GM19438 (cell line): Measurements from ENCODE around the gene TOM1L2.
"Not testable (repeated sequence)": the region's sequence is repeated elsewhere in the genome, so short reads cannot be mapped to it uniquely, and the experiment has no call there.

Experiments used
- ATAC-seq: cut with Tn5 transposase; IDR thresholded peaks from one replicate; pipeline ENCODE4 v1.9.1; 2021; ENCODE audit warnings: low read depth; ENCODE audit not compliant: unreplicated experiment

TOM1L2 gene

DNA sequence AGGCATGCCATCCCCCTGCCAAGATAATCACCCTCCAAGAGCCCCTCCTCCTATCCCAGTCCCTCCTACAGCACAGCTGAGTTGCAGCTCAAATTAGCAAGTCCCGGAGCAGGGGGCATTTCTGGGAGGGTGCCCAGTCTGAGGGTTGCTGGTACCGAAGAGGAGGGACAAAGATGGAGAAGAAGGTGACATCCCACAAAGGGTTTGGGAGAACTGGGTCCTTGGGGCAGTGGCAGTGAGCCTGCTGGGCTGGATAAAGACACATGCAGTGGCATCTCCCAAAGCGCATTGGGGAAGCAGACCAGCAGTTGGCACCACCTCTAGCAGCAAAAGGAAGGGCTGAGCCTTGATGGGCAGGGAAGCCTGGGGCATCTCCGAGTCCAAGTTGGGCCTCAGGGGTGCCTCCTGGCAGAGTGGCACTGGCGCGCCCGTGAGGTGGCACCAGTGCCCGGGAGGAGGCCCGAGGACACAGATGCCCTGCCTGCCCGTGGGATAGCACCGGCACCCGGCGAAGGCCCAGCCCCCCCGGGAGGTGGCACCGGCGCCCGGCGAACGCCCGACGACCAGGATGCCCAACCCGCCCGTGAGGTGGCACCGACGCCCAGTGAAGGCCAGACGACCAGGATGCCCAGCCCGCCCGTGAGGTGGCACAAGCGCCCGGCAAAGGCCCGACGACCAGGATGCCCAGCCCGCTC, 622 bp downstream of the TOM1L2 start:
- no peak for ATAC-seq

DNA sequence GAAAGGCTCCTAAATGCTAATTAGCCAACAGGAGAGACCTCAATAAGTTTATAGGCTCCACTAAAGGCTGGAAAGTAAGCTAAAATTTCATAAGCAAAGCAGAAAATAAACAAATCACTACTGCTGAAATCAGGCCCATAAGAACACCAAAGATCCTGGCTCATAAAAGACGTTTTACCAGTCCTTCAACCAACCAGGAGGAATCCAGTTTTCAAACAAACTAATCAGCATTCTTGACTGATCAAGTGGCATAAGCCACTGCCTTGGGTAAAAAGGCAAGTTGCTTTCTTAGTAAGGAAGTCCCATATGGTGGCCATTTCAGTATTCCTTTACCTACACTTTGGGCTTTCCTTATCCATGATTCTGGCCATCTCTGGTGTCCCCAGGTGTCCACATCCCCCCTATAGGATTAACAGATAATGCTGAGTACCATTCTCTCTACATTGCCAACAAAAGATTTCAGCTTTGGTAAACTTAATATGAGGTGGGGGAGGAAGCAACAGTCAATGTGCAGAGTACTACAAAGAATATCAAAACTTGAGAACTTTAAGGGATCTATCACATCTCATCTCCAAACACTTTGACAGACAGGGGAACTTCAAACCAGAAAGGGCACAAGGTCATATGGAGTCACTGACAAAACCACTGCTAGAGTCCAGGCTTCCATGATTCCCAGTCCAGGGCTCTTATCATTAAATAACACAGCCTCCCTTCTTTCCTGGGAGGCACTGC, 1.3 kb downstream of the TOM1L2 start:
- ATAC-seq = no peak

DNA sequence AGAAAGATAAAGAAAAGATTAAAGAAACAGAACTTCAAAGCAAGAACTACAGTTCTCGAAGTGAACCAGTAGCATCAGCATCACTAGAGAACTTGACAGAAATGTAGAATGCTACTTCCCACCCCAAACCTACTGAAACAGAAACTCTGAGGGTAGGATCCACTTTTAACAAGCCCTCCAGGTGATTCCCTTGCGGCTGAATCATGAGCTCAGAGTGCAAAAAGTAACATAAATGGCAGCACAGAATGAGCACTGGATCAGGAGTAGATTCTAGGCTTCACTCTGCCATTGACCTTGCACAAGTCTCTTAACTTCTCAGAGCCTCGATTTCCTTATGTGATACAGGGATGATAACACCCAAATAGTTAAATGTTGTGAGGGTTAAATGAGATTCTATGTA, 5.8 kb downstream of the TOM1L2 start:
- peak; percentile 53 for ATAC-seq

DNA sequence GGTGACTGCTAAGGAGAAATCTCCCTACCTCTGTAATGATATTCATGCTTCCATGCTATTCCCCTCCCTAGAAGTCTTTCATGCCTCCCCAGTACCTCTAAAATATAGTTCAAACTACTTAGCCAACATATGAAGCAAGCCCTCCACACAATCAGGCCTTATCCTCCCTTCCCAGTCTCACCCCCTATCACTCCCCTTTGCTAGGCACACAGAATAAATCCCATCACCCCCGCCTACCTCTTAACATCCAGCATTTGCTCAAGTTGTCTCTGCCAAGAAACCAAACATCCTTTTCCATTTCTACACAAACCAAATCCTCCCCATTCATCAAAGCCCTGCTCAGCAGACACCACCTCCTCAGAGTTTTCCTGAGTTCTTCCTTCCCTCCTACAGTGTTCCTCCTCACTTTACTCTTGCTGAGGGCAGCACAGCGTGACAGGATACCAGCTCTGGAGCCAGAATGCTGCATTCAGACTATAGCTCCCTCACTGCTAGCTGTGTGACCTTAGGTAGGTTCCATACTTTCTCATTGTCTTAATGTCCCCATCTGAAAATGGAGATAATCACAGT, 7.0 kb downstream of the TOM1L2 start:
- no peak for ATAC-seq

DNA sequence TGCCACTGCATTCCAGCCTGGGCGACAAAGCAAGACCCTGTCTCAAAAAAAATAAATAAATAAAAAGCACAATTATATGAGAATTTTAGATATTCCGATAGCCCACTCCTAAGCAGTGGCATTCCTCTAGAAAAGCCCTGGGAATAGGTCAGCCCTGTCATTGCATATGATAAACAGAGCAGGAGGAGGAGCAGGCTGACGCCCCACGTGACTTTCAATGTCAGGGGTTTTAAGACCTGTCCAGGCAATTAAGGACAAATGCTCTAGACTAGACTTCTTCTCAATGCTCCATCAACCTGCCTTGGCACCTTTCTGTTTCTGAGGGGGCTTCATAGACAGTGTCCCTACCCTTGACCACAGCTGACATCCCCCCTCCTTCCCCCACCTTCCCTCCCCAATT, 7.5 kb downstream of the TOM1L2 start:
- no peak for ATAC-seq

DNA sequence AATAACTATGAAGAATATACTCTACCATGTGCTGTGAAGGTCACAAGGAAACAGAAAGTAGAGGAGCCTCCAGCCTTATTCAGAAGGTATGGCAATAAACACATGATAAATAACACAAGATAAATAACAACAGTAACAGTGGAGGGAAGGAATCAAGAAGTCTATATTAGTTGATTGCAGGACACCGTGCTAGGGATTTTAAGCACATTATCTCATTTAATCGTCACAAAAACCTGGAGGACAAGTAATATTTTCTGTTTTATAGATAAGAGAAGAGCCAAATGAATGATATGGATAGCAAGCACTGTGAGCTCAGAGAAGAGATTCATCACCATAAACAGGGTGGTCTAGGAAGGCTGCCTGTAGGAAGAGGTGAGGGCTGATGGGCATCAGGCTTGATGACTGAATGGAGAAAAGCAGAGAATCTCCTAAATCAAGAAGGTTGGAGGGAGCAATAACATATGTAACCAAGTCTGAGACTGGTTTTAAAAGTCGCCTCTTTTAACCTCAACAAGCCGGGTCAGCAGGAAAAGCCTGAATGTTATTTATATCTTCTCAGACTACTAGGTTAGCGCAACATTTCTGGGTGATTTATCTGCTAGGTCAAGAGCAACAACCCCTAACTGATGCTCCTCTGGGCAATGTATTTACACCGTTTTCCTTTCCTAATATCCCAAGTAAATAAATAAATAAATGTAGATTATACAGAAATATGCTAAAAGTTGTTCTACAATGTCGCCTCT, 8.3 kb downstream of the TOM1L2 start:
- no peak for ATAC-seq

DNA sequence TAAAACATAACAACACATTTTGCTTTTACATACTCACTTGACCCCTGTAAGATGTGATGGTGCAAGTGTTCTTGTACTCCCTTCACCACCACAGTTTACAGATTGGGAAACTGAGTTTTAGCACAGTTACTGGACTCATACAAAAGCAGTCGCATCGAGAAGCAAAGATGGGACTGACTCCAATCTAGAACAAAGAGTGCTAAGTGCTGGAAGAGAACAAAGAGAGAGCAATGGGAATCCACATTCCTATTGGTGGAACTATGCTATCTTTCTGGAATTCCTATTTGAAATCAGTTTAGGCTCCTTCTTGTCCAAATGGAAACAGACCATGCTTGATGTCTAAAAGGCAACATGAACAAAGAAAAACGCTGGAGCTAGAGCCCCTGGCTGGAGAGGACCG, 9.1 kb downstream of the TOM1L2 start:
- ATAC-seq = no peak

DNA sequence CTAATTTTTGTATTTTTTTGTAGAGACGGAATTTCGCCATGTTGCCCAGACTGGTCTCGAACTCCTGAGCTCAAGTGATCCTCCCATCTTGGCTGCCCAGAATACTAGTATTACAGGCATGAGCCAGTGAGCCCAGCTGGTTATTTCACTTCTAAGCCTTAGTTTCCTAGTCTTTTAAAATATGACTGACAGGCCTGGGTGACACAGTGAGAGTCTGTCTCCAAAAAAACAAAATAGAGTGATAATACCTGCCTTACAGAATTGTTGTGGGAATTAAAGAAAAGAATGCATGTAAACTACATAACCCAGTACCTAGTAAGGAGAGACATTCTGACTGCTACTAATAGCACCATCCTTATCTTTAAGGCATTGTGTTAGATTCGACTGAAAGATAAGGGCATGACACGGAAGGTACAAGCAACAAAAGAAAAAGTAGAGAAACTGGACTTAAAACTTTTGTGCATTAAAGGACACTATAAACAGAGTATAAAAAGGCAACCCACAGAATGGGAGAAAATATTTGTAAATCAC, 11.6 kb downstream of the TOM1L2 start:
- ATAC-seq = no peak

DNA sequence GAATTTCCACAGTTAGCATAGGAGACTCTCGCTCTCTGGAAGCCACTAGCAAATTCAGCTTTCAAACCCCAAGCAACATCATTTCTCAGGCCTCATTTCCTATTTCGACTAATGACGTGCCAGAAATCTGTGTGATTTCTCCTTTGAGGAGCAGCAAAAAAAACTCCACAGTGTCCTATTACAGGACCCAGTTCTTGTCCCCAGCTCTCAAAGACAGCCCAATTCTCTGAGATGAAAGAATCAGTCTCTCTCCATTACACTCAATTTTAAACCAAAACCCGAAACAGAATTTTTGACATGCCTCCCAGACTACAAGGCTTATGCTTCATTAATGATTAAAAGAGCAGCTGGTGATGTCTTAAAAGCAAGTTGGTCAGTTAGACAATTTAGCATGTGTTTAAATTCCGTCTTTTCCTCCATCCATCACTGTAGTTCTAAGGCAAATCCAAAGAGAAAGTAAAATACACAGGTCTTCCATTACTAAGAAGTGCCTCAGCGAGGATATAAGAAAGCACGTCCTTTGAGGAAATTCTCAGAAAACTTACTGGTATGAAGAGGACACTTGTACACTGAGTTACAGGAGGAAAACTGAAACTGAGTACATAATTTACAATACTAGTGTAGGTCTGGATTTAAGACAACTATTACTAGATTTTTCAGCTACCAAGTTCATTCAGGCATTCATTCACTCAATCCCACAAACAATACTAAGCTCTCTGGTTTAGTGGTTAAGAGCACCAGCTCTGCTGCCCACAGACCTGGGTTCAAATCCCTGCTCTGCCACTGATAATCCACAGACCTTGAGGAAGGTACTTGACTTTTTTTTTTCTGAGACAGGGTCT, 12.5 kb downstream of the TOM1L2 start:
- peak; percentile 52 for ATAC-seq

DNA sequence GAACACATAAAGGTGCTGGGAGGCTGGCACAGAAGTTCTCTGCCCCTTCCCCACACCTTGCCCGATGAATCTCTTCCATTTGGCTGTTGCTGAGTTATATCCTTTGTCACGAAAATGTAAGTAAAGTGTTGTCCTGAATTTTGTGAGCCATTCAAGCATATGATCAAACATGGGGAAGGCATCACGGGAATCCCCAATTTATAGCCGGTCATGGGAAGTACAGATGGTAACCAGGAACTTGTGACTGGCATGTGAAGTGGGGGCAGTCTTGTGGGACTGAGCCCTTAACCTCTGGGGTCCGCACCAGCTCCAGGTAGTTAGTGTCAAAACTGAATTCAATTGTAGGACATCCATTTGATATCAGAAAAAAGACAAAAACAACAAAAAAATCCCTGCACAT, 13.2 kb downstream of the TOM1L2 start:
- no peak for ATAC-seq

DNA sequence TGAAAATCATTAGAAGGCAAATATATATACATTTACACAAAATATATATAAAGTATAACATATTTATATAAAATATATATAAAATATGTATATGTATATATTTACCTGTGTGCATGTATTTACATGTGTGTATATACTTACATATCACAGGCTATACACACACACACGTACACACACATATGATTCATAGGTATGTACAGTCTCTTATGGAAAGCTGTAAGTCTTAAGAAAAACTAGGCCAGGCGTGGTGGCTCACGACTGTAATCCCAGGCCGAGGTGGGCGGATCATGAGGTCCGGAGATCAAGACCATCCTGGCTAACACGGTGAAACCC, 14.7 kb downstream of the TOM1L2 start:
- no peak for ATAC-seq

DNA sequence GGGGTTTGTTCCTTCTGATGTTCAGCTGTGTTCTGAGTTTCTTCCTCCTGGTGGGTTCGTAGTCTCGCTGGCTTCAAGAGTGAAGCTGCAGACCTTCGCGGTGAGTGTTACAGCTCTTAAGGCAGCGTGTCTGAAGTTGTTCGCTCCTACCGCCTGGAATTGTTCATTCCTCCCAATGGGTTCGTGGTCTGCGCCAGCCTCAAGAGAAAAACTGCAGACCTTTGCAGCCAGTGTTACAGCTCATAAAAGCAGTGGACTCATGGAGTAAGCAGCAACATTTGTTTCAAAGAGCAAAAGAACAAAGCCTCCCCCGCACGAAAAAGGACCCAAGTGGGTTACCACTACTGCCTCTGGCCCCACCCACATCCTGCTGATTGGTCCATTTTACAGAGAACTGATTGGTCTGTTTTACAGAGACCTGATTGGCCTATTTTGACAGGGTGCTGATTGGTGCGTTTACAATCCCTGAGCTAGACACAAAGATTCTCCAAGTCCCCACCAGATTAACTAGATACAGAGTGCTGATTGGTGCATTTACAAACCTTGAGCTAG, 16.3 kb downstream of the TOM1L2 start:
- not testable (repeated sequence) for ATAC-seq

DNA sequence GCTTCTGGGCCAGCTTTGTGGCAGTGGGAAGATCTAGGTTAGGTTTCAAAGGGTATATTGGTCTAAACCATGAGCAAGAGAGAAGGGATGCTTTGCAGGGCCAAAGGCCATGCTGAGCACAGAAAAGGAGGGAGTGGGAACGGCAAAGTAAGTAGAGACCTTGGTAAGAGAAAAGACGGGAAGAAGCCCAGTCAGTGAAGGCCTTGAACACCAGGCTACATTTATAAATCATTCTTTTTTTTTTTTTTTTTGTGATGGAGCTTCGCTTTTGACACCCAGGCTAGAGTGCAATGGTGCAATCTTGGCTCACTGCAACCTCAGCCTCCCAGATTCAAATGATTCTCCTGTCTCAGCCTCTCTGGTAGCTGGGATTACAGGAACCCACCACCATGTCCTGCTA, 18.1 kb downstream of the TOM1L2 start:
- ATAC-seq = no peak

DNA sequence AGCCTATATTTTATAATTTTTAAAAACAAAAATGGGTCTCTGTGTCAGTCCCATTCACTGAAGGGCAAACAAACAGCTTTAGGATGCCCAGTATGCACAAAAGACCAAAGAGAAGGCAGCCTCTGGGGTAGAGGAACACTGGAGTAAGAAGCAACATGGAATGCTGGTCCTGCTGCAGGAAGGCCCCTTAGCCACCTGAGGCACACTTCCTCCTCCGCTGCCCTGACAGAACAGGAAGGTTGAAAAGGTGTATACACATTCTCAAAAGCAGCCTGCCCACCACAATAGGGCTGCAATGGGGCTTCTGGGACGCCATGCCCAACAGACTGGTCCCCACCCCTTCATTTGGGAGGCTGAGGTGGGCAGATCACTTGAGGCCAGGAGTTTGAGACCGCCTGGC, 19.5 kb downstream of the TOM1L2 start:
- ATAC-seq = no peak

DNA sequence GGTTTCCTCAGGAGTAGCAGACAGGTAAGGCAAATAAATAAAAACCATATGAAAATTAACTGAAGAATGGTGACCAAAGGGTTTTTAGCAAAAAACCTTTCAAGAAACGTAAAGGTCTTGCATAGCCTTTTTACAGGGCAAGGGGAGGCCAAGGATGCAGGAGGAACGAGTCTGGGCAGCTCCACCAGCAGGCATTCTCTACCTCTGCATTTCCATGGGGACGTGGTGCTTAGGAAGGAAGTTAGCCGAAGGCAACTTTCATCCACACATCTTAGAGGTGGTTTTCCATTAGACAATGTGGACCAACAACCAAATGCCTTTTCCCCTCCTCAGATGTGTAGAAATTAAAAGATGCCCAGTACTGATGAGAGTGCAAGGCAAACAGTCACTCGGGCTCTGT, 20.7 kb downstream of the TOM1L2 start:
- ATAC-seq = no peak

DNA sequence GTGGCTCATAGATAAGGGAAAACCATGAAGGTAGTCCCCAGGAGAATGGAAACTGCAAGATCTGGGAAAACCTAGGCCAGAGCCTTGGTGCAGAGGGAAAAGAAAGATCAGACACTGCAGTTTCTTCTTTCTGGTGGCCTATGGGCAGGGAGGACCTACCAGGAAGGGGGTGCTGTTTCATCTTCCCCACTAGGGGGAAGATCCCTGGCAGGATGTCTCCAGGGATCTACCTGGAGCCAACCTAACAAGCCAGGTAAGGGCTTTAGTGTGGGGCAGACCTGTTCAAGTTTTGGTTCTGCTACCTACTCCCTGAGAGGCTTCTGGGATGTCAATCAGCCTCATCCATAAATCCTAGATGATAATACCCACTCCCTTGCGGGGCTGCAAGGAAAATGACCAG, 21.4 kb downstream of the TOM1L2 start:
- ATAC-seq = no peak

DNA sequence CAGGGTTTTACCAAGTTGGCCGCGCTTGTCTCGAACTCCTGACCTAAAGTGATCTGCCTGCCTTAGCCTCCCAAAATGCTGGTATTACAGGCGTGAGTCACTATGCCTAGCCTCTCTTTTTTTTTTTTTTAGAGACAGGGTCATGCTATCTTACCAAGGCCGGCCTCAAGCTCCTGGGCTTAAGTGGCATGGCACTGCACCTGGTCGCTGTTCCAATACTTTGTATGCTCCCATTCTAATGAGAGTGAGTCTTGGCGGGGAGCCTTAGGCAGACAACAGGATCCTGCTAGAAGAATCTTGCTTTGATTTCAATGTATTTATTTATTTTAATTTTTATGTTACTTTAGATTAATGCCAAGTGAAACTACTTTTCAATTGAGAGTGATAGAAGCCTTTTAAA, 21.9 kb downstream of the TOM1L2 start:
- ATAC-seq = no peak

DNA sequence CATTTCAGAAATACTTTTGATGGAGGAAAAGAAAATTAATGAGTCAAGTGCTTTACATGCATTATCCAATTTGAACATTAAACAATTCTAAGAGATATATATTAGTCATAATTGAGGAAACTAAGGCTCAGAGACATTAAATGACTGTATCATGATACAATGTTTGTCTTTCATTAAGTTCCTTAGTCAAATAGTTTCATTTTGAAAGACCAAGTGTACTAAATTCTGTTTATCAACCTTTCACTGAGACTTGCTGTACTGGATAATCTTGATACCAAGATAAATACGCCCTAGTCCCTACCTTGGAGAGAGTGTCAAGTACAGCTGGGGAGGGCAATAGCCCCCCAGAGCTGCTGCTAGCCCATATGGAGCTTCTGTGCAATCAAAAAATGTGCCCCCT, 24.2 kb downstream of the TOM1L2 start:
- ATAC-seq = no peak

DNA sequence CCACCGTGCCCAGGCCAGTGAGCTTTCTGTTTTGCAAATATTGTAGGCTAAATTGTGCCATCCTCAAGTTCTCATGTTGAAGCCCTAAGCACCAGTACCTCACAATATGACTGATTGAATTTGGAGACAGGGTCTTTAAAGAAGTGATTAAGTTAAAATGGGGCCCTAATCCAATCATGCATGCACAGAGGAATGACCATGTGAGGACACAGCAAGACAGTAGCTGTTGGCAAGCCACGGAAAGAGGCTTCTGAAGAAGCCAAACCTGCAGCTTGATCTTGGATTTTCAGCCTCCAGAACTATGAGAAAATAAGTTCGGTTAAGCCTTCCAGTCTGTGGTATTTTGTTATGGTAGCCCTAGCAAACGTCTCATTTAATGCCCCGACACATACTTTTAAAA, 24.9 kb downstream of the TOM1L2 start:
- no peak for ATAC-seq

DNA sequence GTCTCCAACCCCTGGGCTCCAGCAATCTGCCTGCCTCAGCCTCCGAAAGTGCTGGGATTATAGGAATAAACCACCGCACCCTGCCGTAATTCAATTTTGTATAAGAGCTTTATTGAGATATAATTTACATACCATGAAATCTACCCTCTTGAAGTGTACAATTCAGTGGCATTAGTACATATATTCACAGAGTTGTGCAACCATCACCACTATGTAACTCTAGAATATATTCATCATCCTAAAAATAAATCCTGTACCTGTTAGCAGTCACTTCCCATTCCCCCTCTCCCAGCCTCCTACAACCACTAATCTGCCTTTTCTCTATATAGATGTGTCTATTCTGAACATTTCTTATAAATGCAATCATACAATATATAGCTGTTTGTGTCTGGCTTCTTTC, 26.1 kb downstream of the TOM1L2 start:
- ATAC-seq = no peak
